Measurements from ENCODE around the gene FGF2.
"Not testable (repeated sequence)": the region's sequence is repeated elsewhere in the genome, so short reads cannot be mapped to it uniquely, and the experiment has no call there.

The FGF2 gene

GRCh38 chr4:122858705-122859104, 32.1 kb downstream of the FGF2 start:
- DNase-seq (ENCODE audit: low read depth), result no peak
- H3K4me3 ChIP-seq (ENCODE audit: low read depth, low read length), result no peak overlapping the region
- TF ChIP-seq CTCF (IDR thresholded peaks at IDR 0.05; ENCODE audit: control insufficient read depth, extremely low read depth, insufficient read depth), result no peak

GRCh38 chr4:122861172-122861943, 34.7 kb downstream of the FGF2 start:
- H3K4me3 ChIP-seq (ENCODE audit: low read depth, low read length), result no peak overlapping the region
- DNase-seq (ENCODE audit: low read depth), result no peak
- no peak for TF ChIP-seq CTCF (IDR thresholded peaks at IDR 0.05; ENCODE audit: control insufficient read depth, extremely low read depth, insufficient read depth)

- H3K4me3 ChIP-seq (ENCODE audit: low read depth, low read length), result no peak overlapping the region
- no peak for TF ChIP-seq CTCF (IDR thresholded peaks at IDR 0.05; ENCODE audit: control insufficient read depth, extremely low read depth, insufficient read depth)
- no peak for DNase-seq (ENCODE audit: low read depth)
Observed at GRCh38 chr4:122863639-122864038, 37.0 kb downstream of the FGF2 start.

GRCh38 chr4:122865425-122865824, 38.8 kb downstream of the FGF2 start:
- DNase-seq (ENCODE audit: low read depth), result no peak
- TF ChIP-seq CTCF (IDR thresholded peaks at IDR 0.05; ENCODE audit: control insufficient read depth, extremely low read depth, insufficient read depth), result no peak
- no peak overlapping the region for H3K4me3 ChIP-seq (ENCODE audit: low read depth, low read length)

- DNase-seq (ENCODE audit: low read depth); H3K4me3 ChIP-seq (ENCODE audit: low read depth, low read length): not testable (repeated sequence)
Observed at GRCh38 chr4:122868235-122868634, 41.6 kb downstream of the FGF2 start.

GRCh38 chr4:122873146-122873545, 46.5 kb downstream of the FGF2 start:
- DNase-seq (ENCODE audit: low read depth), result no peak
- no peak for TF ChIP-seq CTCF (IDR thresholded peaks at IDR 0.05; ENCODE audit: control insufficient read depth, extremely low read depth, insufficient read depth)
- H3K4me3 ChIP-seq (ENCODE audit: low read depth, low read length), result no peak overlapping the region

GRCh38 chr4:122873821-122874593, 47.4 kb downstream of the FGF2 start:
- no peak for DNase-seq (ENCODE audit: low read depth)
- no peak overlapping the region for H3K4me3 ChIP-seq (ENCODE audit: low read depth, low read length)
- no peak for TF ChIP-seq CTCF (IDR thresholded peaks at IDR 0.05; ENCODE audit: control insufficient read depth, extremely low read depth, insufficient read depth)
